ENCODE results near the gene TMEM233.

DNA sequence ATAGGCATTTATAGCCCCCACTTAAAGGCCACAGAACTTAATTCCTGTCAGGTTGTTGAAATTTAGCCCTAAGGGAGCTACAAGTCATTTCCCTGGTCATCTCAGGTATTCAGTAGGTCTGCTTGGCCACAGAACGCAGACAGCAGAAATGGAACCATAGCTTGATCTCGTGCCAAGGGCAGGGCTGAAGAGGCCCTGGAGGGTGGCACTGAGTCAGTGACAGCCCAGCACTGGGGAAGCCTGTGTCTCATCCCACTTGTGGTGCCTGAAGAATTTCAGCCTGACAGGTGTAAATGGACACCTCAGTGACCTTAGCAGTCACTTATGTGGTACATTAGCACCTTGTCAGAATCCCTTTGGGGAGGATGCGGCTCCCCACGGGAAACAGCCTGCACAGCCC is 81.0 kb downstream of the TMEM233 start:
- TF ChIP-seq CTCF (IDR thresholded peaks at IDR 0.05; ENCODE audit: control extremely low read depth in 1 of 3, insufficient read depth in 1 of 3, low read depth in 1 of 3, low read length in 3 of 3), result no peak
- TF ChIP-seq FOSL1 (IDR thresholded peaks at IDR 0.05; ENCODE audit: insufficient read depth, low read depth, low read length), result no peak
- no peak for TF ChIP-seq TBP (IDR thresholded peaks at IDR 0.05; ENCODE audit: low read depth, low read length)
- TF ChIP-seq POLR2A (IDR thresholded peaks at IDR 0.05; ENCODE audit: control extremely low read depth in 1 of 2, low read depth in 2 of 2, low read length in 2 of 2), result no peak
- no peak for TF ChIP-seq RFX5 (IDR thresholded peaks at IDR 0.05; ENCODE audit: borderline replicate concordance, low read depth, low read length)
- no peak for TF ChIP-seq GABPA (IDR thresholded peaks at IDR 0.05; ENCODE audit: borderline replicate concordance, insufficient read depth, low read length)
- TF ChIP-seq CHD2 (IDR thresholded peaks at IDR 0.05; ENCODE audit: low read length), result no peak
- TF ChIP-seq TAF1 (IDR thresholded peaks at IDR 0.05; ENCODE audit: low read depth, low read length), result no peak
- TF ChIP-seq EZH2 (IDR thresholded peaks at IDR 0.05; ENCODE audit: low read depth, low read length, severe bottlenecking), result no peak
- TF ChIP-seq GTF2F1 (IDR thresholded peaks at IDR 0.05; ENCODE audit: borderline replicate concordance, low read depth, low read length), result no peak
